OCI-LY1 (cell line): ENCODE measurements around the gene UNG.

Source experiments
- H2AFZ ChIP-seq: fragments of 200-600 bp; sonication (generic), shearing (Covaris generic); 2 replicates; pipeline ENCODE4 v1.6.0; 2014; ENCODE audit warnings: antibody characterized with exemption, mild to moderate bottlenecking, low read length
- H3F3A ChIP-seq: fragments of 200-600 bp; sonication (generic), shearing (Covaris generic); 2 replicates; pipeline ENCODE4 v1.6.0; 2014; ENCODE audit warnings: mild to moderate bottlenecking, antibody characterized with exemption, low read length, moderate library complexity; ENCODE audit not compliant: insufficient read depth
- H3K27ac ChIP-seq: fragments of 200-600 bp; sonication (generic); 2 replicates; pipeline ENCODE4 v1.5.1; 2014; ENCODE audit warnings: low read length, mixed run types, mild to moderate bottlenecking, low read depth; ENCODE audit not compliant: poor library complexity, severe bottlenecking
- H3K27me3 ChIP-seq: fragments of 200-600 bp; sonication (generic); 2 replicates; pipeline ENCODE4 v1.6.0; 2014; ENCODE audit warnings: antibody characterized with exemption, mild to moderate bottlenecking, low read length, moderate library complexity; ENCODE audit not compliant: insufficient read depth
- H3K36me3 ChIP-seq: fragments of 200-600 bp; sonication (generic); 2 replicates; pipeline ENCODE4 v1.6.1; 2014; ENCODE audit warnings: mild to moderate bottlenecking, antibody characterized with exemption, low read length, moderate library complexity, mixed read lengths; ENCODE audit not compliant: insufficient read depth
- H3K4me1 ChIP-seq: fragments of 200-600 bp; sonication (generic); 2 replicates; pipeline ENCODE4 v1.5.1; 2014; ENCODE audit warnings: mild to moderate bottlenecking, low read length, moderate library complexity; ENCODE audit not compliant: insufficient read depth, severe bottlenecking
- H3K4me2 ChIP-seq: fragments of 200-600 bp; sonication (generic), shearing (Covaris generic); 2 replicates; pipeline ENCODE4 v1.6.1; 2014; ENCODE audit warnings: low read length
- H3K4me3 ChIP-seq: fragments of 200-600 bp; sonication (generic); 2 replicates; pipeline ENCODE4 v1.5.1; 2014; ENCODE audit warnings: low read length, low read depth, mild to moderate bottlenecking, mixed read lengths; ENCODE audit not compliant: poor library complexity, severe bottlenecking
- H3K79me2 ChIP-seq: fragments of 200-600 bp; shearing (Covaris generic); 2 replicates; pipeline ENCODE4 v1.6.1; 2016; ENCODE audit warnings: mixed run types, low read length, mixed read lengths; ENCODE audit not compliant: insufficient read depth
- H3K9ac ChIP-seq: fragments of 200-600 bp; sonication (generic), shearing (Covaris generic); 2 replicates; pipeline ENCODE4 v1.6.1; 2014; ENCODE audit warnings: mild to moderate bottlenecking, low read length, mixed read lengths
- H3K9me2 ChIP-seq: fragments of 200-600 bp; sonication (generic), shearing (Covaris generic); 2 replicates; pipeline ENCODE4 v1.6.1; 2014; ENCODE audit warnings: low read depth, mild to moderate bottlenecking, low read length, mixed read lengths
- H3K9me3 ChIP-seq: fragments of 200-600 bp; shearing (Covaris generic); 2 replicates; pipeline ENCODE4 v1.6.1; 2014; ENCODE audit warnings: low read length, mixed read lengths
- H4K20me1 ChIP-seq: fragments of 200-600 bp; sonication (generic), shearing (Covaris generic); 2 replicates; pipeline ENCODE4 v1.6.0; 2016; ENCODE audit warnings: mild to moderate bottlenecking, low read length; ENCODE audit not compliant: insufficient read depth
- EZH2 ChIP-seq: fragments of 200-600 bp; sonication (generic), shearing (Covaris generic); IDR thresholded peaks from 2 replicates; pipeline ENCODE4 v1.8.0; 2017; ENCODE audit warnings: borderline replicate concordance, mixed run types, mild to moderate bottlenecking, antibody characterized with exemption, low read length, moderate library complexity, mixed read lengths
- TF ChIP-seq, protein P1 (sequence below): fragments of 200-600 bp; sonication (generic), shearing (Covaris generic); IDR thresholded peaks from 2 replicates; pipeline ENCODE4 v1.5.1; 2017; ENCODE audit warnings: mild to moderate bottlenecking, antibody characterized with exemption, low read length, moderate library complexity, mixed read lengths

UNG gene

DNA sequence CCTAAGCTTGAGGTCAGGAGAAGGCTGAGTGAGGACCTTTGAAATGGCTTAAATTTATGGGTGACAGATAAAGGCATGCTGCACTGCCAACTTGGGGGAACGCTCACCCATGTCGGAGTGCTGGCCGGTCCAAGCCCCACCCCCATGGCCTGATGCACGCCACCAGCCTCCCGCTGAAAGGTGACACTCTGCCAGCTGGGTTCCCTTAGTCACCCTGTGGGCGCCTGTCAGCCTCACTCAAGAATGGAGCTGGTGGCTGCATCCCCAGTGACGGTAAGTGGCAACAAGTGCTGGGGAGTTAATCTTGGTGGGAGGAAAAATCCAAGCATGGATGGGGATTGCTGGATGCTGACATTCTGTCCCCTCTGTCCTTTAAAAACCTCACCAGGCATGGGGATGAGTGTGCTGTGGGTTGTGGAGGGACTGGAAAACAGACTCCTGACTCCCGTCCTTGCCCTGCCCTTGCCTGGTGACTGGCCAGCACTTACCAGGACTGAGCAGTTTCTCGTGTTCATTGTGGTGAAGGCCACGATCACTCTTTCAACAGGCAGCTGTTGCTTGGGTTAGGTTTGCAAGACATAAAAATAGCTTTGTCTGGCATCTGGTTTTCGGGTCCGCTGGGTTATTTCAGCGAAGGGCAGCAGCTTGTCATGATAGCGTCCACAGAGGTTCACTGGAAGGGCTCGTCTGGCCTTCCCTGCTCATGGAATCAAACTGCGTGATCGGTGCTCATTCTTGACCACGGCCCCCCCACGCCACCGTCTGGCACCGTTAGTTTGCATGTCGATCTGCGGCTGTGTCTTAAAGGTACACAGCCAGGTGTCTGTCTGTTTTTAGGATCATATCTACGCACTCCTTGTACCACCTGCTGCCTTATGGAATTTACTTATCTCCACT, 34.0 kb downstream of the UNG start:
- Histone ChIP-seq H3K27me3 (no peaks in the 10 kb centered on the region), H3K36me3 (no peaks in the 10 kb centered on the region), H3K9ac (no peak overlapping the region; the same call in 1 of the 2 replicates), H3K9me3 (no peaks in the 10 kb centered on the region), H3K4me3 (peak overlapping the region; percentile 14), H3F3A (no peaks in the 10 kb centered on the region), H3K9me2 (no peaks in the 10 kb centered on the region), H3K4me2 (peak overlapping the region; percentile 25; the same call in 1 of the 2 replicates), H3K79me2 (no peaks in the 10 kb centered on the region), H3K4me1 (peaks cover 6% of the 10 kb centered on the region), H2AFZ (no peak overlapping the region), H4K20me1 (no peaks in the 10 kb centered on the region), H3K27ac (no peak overlapping the region)
- TF ChIP-seq, protein P1, sequence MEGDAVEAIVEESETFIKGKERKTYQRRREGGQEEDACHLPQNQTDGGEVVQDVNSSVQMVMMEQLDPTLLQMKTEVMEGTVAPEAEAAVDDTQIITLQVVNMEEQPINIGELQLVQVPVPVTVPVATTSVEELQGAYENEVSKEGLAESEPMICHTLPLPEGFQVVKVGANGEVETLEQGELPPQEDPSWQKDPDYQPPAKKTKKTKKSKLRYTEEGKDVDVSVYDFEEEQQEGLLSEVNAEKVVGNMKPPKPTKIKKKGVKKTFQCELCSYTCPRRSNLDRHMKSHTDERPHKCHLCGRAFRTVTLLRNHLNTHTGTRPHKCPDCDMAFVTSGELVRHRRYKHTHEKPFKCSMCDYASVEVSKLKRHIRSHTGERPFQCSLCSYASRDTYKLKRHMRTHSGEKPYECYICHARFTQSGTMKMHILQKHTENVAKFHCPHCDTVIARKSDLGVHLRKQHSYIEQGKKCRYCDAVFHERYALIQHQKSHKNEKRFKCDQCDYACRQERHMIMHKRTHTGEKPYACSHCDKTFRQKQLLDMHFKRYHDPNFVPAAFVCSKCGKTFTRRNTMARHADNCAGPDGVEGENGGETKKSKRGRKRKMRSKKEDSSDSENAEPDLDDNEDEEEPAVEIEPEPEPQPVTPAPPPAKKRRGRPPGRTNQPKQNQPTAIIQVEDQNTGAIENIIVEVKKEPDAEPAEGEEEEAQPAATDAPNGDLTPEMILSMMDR, result no peak
- TF ChIP-seq EZH2, result no peak

DNA sequence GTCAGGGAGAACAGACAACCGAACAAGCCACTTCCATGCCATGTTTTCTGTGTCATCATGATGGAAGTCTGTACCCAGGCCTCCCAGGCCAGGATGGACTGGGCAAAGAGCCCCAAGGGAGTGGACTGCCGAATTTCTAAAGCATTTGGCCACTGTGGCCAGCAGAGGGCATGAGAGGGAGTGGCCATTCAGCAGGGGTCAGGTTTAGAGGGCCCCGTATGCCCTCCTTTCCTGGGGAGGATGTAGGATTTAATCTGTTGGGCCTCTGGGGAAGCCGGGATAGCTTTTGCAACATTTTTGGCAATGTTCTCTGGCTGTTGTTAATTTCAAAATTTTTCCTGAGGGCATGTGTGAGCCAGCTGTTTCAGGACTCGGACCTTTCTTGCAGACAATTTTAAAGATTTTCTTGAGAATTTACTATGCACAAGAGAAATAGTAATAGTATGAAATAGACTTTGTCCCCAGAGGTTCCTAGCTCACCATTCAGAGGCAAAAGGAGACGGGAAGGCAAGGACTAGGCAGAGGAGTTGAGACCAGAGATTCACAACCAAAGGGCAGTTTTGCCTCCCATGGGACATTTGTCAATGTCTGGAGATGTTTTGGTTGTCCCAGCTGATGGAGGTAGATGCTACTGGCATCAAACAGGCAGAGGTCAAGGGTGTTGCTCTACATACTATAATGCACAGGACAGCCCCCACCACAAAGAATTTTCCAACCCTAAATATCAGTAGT, 37.0 kb downstream of the UNG start:
- H3K9me2 ChIP-seq, result no peaks in the 10 kb centered on the region
- H3K27ac ChIP-seq, result no peak overlapping the region
- H3K9ac ChIP-seq, result no peak overlapping the region
- H3K79me2 ChIP-seq, result no peaks in the 10 kb centered on the region
- H3K27me3 ChIP-seq, result no peaks in the 10 kb centered on the region
- H3K4me3 ChIP-seq, result no peak overlapping the region
- no peaks in the 10 kb centered on the region for H3K9me3 ChIP-seq
- no peaks in the 10 kb centered on the region for H4K20me1 ChIP-seq
- no peaks in the 10 kb centered on the region for H3K36me3 ChIP-seq
- TF ChIP-seq, protein P1, result peak; percentile 9; the same call in 1 of the 2 replicates
- no peak for TF ChIP-seq EZH2
- H3F3A ChIP-seq, result no peaks in the 10 kb centered on the region
- no peak overlapping the region for H2AFZ ChIP-seq
- no peak overlapping the region for H3K4me2 ChIP-seq
- H3K4me1 ChIP-seq, result peaks cover 6% of the 10 kb centered on the region

GRCh38 chr12:109137055-109137454, 39.7 kb downstream of the UNG start:
- no peaks in the 10 kb centered on the region for H3K9me3 ChIP-seq
- no peaks in the 10 kb centered on the region for H3K4me1 ChIP-seq
- H2AFZ ChIP-seq, result no peak overlapping the region
- no peaks in the 10 kb centered on the region for H3F3A ChIP-seq
- no peaks in the 10 kb centered on the region for H3K36me3 ChIP-seq
- TF ChIP-seq, protein P1, result no peak
- no peak for TF ChIP-seq EZH2
- no peaks in the 10 kb centered on the region for H3K79me2 ChIP-seq
- H3K27me3 ChIP-seq, result no peaks in the 10 kb centered on the region
- no peak overlapping the region for H3K4me3 ChIP-seq
- H3K9me2 ChIP-seq, result no peaks in the 10 kb centered on the region
- H3K9ac ChIP-seq, result no peak overlapping the region
- no peak overlapping the region for H3K4me2 ChIP-seq
- H3K27ac ChIP-seq, result no peak overlapping the region
- no peaks in the 10 kb centered on the region for H4K20me1 ChIP-seq
